ENCODE results near the gene POGZ.

The POGZ gene

GRCh38 chr1:151369621-151370048 lies 89.7 kb downstream of the POGZ start:
- DNase-seq = no peak

- no peak for DNase-seq
These were observed 90.0 kb downstream of the POGZ start for GRCh38 chr1:151369302-151369610.

- DNase-seq = peak; percentile 78 to 89
These were observed 90.6 kb downstream of the POGZ start for GRCh38 chr1:151368393-151369301.

- DNase-seq = no peak
These were observed 91.5 kb downstream of the POGZ start for GRCh38 chr1:151367658-151368392.

- no peak for DNase-seq
These were observed 94.3 kb downstream of the POGZ start for GRCh38 chr1:151364996-151365395.

- no peak for DNase-seq
These were observed 96.8 kb downstream of the POGZ start for GRCh38 chr1:151362308-151363155.

- DNase-seq = no peak
These were observed 97.4 kb downstream of the POGZ start for GRCh38 chr1:151361883-151362282.

- no peak for DNase-seq
These were observed 102.6 kb downstream of the POGZ start for GRCh38 chr1:151356696-151357095.
